Osteocyte (in vitro differentiated cells): ENCODE data around the gene YJEFN3. TPM values are rescaled to one million over a fixed set of nuclear protein-coding genes. Genes with fewer than 3 reads are reported as not detected.

ENCODE experiments used
- DNase-seq: peaks from one replicate; pipeline ENCODE4 v3.0.0; 2021; ENCODE audit warnings: mixed read lengths; ENCODE audit not compliant: unreplicated experiment; ENCODE audit errors: extremely low spot score
- H3K27ac Mint-ChIP-seq: one replicate; pipeline ENCODE4 v1.8.0; 2021; ENCODE audit warnings: mild to moderate bottlenecking, mixed read lengths; ENCODE audit not compliant: unreplicated experiment
- H3K27me3 Mint-ChIP-seq: one replicate; pipeline ENCODE4 v1.8.0; 2021; ENCODE audit warnings: mixed read lengths; ENCODE audit not compliant: unreplicated experiment
- H3K36me3 Mint-ChIP-seq: one replicate; pipeline ENCODE4 v1.8.0; 2021; ENCODE audit warnings: mixed read lengths; ENCODE audit not compliant: unreplicated experiment
- H3K4me1 Mint-ChIP-seq: one replicate; pipeline ENCODE4 v1.8.0; 2021; ENCODE audit warnings: mixed read lengths; ENCODE audit not compliant: unreplicated experiment
- H3K4me3 Mint-ChIP-seq: one replicate; pipeline ENCODE4 v1.8.0; 2021; ENCODE audit warnings: mild to moderate bottlenecking, moderate library complexity, mixed read lengths; ENCODE audit not compliant: unreplicated experiment
- H3K9me3 Mint-ChIP-seq: one replicate; pipeline ENCODE4 v1.8.0; 2021; ENCODE audit warnings: mixed read lengths; ENCODE audit not compliant: unreplicated experiment
- CTCF ChIP-seq: fragments of 200-600 bp; sonication (generic); IDR thresholded peaks from 2 replicates; pipeline ENCODE4 v1.5.0; 2021; ENCODE audit warnings: antibody characterized with exemption, mild to moderate bottlenecking, moderate library complexity
- total RNA-seq: library from RNA; stranded (reverse); gene quantifications from 2 replicates; pipeline ENCODE4 v1.2.1, GENCODE V29; 2021

The YJEFN3 gene
- total RNA-seq, 1 donor from 2014 or later = 6.1 TPM

GRCh38 chr19:19562665-19563347, 34.1 kb downstream of the YJEFN3 start:
- no peak overlapping the region for H3K27ac Mint-ChIP-seq
- no peak overlapping the region for H3K4me3 Mint-ChIP-seq
- H3K4me1 Mint-ChIP-seq = peaks cover 5% of the 10 kb centered on the region
- H3K27me3 Mint-ChIP-seq = no peaks in the 10 kb centered on the region
- no peak for DNase-seq
- no peak for TF ChIP-seq CTCF
- H3K36me3 Mint-ChIP-seq = no peaks in the 10 kb centered on the region
- no peaks in the 10 kb centered on the region for H3K9me3 Mint-ChIP-seq

GRCh38 chr19:19563348-19563848, 34.7 kb downstream of the YJEFN3 start:
- H3K27ac Mint-ChIP-seq = no peak overlapping the region
- H3K4me1 Mint-ChIP-seq = peaks cover 5% of the 10 kb centered on the region
- H3K4me3 Mint-ChIP-seq = no peak overlapping the region
- no peaks in the 10 kb centered on the region for H3K9me3 Mint-ChIP-seq
- H3K27me3 Mint-ChIP-seq = no peaks in the 10 kb centered on the region
- H3K36me3 Mint-ChIP-seq = no peaks in the 10 kb centered on the region
- no peak for DNase-seq
- no peak for TF ChIP-seq CTCF

GRCh38 chr19:19566306-19566705, 37.6 kb downstream of the YJEFN3 start:
- no peaks in the 10 kb centered on the region for H3K36me3 Mint-ChIP-seq
- H3K4me3 Mint-ChIP-seq = no peak overlapping the region
- H3K27me3 Mint-ChIP-seq = no peaks in the 10 kb centered on the region
- H3K4me1 Mint-ChIP-seq = peaks cover 5% of the 10 kb centered on the region
- H3K27ac Mint-ChIP-seq = no peak overlapping the region
- TF ChIP-seq CTCF = no peak
- DNase-seq = no peak
- H3K9me3 Mint-ChIP-seq = no peaks in the 10 kb centered on the region

- H3K27me3 Mint-ChIP-seq = no peaks in the 10 kb centered on the region
- H3K4me1 Mint-ChIP-seq = peaks cover 5% of the 10 kb centered on the region
- H3K9me3 Mint-ChIP-seq = no peaks in the 10 kb centered on the region
- no peaks in the 10 kb centered on the region for H3K36me3 Mint-ChIP-seq
- DNase-seq = no peak
- no peak for TF ChIP-seq CTCF
- no peak overlapping the region for H3K27ac Mint-ChIP-seq
- no peak overlapping the region for H3K4me3 Mint-ChIP-seq
These were observed 38.7 kb downstream of the YJEFN3 start for GRCh38 chr19:19567391-19567790.

- H3K4me3 Mint-ChIP-seq = no peak overlapping the region
- no peak overlapping the region for H3K27ac Mint-ChIP-seq
- H3K27me3 Mint-ChIP-seq = no peaks in the 10 kb centered on the region
- H3K9me3 Mint-ChIP-seq = no peaks in the 10 kb centered on the region
- H3K36me3 Mint-ChIP-seq = no peaks in the 10 kb centered on the region
- H3K4me1 Mint-ChIP-seq = peaks cover 5% of the 10 kb centered on the region
- no peak for TF ChIP-seq CTCF
- DNase-seq = no peak
These were observed 40.4 kb downstream of the YJEFN3 start for GRCh38 chr19:19568802-19569756.
